ENCODE data around the gene FABP7.

Gene FABP7

GRCh38 chr6:122798099-122798641 is 18.7 kb downstream of the FABP7 start:
- peak; percentile 39 for DNase-seq (ENCODE audit: low spot score)

DNA sequence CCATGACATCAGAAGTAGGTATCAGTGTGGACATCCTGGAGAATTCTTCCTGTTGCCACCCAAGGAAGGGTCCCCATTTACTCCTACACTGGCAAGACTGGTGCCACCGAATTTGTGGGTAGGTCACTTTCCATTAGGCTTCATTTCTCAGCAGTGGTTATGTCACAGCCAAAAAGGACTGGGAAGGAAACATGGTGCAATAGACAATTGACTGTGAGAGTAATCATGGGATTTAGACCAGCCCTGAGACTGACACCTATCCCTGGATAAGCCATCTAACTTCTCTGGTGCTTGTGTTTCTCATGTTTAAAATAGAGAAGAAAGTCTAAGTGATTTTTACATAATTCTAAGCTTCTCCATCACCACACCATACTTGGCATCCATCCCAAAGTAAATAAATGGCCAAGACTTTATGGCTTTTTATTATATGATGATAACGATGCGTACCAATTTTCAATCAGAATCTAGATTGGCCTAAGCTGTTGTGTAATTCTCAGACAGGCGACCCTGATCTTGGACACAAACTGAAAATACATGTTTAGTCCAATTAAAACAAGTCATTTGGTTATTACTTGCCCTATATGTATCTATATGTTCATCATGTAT is 19.7 kb downstream of the FABP7 start:
- no peak for DNase-seq (ENCODE audit: low spot score)

GRCh38 chr6:122799916-122800686 is 20.6 kb downstream of the FABP7 start:
- no peak for DNase-seq (ENCODE audit: low spot score)

GRCh38 chr6:122800906-122801305 is 21.4 kb downstream of the FABP7 start:
- no peak for DNase-seq (ENCODE audit: low spot score)

- DNase-seq (ENCODE audit: low spot score), result no peak
Observed at GRCh38 chr6:122801397-122801796, 21.9 kb downstream of the FABP7 start.

- no peak for DNase-seq (ENCODE audit: low spot score)
Observed at GRCh38 chr6:122803171-122803661, 23.7 kb downstream of the FABP7 start.

DNA sequence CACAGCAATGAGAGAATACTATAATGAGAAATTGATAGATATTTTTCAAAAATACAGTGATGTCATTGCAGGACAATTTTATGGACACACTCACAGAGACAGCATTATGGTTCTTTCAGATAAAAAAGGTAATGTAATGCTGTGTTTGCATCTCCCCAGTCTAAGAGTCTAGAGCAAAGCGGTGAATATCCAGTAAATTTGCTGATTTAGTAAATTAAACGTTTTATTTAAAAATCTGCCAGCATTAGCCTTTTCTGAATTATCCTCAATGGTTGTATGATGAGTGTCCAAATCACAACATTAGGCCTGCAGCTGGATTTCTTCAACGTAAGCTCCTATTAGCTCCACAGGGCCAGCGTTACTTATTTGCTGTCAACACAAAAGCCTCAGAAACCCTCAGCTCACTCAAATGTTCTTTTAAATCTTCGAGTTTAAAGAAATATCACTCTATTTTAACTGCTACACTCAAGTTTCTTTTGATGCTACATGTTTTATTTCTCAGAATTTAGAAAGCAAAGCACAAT is 25.5 kb downstream of the FABP7 start:
- DNase-seq (ENCODE audit: low spot score), result no peak

DNA sequence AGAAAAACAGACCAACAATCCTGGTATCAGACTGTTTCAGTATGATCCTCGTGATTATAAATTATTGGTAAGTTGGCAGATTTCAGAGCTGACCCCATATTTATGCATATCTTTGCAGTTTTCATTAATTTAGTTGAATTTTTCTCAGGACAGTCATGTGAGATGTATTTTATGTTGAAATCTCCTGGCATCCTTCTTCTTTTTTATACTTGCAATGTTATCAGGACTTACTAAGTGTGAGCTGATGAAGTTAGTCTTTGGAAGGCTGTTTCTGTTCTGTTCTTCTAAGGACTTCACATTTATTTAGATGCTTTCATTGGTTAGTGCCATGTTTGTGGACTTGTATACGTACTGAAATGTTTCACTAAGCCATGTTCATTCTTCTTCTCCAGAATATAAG is 26.8 kb downstream of the FABP7 start:
- no peak for DNase-seq (ENCODE audit: low spot score)

GRCh38 chr6:122808121-122808885 is 28.8 kb downstream of the FABP7 start:
- no peak for DNase-seq (ENCODE audit: low spot score)

GRCh38 chr6:122809001-122809400 is 29.5 kb downstream of the FABP7 start:
- no peak for DNase-seq (ENCODE audit: low spot score)

GRCh38 chr6:122809691-122810090 is 30.2 kb downstream of the FABP7 start:
- DNase-seq (ENCODE audit: low spot score), result no peak

DNA sequence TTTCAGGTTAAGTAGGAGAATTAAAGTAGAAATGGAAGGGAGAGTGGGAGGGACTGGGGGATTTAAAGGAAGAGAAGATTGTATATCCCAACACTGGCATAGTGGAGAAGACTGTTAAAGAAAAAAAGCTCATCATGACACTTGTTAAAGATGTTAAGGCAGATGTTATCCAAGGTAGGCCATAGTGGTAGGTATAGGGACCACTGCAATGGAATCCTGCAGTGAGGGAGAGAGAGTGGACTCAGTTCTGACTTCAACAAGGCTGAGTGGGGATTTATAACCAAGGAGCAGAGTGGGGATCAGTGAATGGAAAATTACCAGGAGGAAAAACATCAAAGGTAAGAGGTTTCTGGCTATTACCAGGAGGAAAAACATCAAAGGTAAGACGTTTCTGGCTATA is 30.7 kb downstream of the FABP7 start:
- DNase-seq (ENCODE audit: low spot score), result no peak

- DNase-seq (ENCODE audit: low spot score), result no peak
Observed at GRCh38 chr6:122817358-122817757, 37.8 kb downstream of the FABP7 start.

- no peak for DNase-seq (ENCODE audit: low spot score)
Observed at GRCh38 chr6:122817766-122818165, 38.2 kb downstream of the FABP7 start.

DNA sequence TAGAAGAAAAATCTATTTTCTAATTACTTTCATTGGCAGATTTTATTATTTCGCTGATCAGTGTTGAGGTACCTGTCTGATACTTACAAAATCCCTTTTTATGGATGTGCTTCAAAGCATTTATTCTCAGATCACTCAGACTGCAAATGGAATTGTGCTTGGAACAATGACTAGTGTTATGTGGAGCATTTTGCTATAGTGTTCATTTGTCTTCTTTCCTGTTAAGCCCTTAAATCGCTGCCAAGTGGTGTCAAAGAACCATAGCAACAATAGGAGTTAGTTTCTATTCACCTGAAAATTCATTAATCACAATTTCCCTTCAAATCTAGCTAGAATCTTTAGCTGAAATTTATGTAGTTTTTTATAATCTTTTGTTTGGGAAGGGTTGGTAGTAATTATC is 39.4 kb downstream of the FABP7 start:
- DNase-seq (ENCODE audit: low spot score), result no peak

- no peak for DNase-seq (ENCODE audit: low spot score)
Observed at GRCh38 chr6:122821095-122821494, 41.6 kb downstream of the FABP7 start.

- no peak for DNase-seq (ENCODE audit: low spot score)
Observed at GRCh38 chr6:122825163-122825562, 45.6 kb downstream of the FABP7 start.

DNA sequence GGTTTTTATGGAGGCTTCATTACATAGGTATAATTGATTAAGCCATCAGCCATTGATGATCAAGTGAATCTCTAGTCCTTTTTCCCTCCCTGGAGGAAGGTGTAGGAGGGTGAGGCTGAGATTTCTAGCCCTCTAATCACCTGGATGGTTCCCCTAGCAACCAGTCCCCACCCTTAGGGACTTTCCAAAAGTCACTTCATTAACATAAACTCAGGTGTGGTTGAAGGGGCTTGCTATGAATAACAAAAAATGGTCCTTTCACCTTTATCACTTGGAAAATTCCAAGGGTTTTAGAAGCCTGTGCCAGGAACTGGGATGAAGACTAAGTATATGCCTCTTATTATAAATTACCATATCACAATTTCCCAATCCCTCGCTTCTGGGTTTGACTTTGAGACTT is 49.9 kb downstream of the FABP7 start:
- DNase-seq (ENCODE audit: low spot score), result no peak

GRCh38 chr6:122831511-122831910 is 52.0 kb downstream of the FABP7 start:
- DNase-seq (ENCODE audit: low spot score), result no peak

GRCh38 chr6:122832459-122832858 is 52.9 kb downstream of the FABP7 start:
- no peak for DNase-seq (ENCODE audit: low spot score)

GRCh38 chr6:122833021-122833491 is 53.5 kb downstream of the FABP7 start:
- no peak for DNase-seq (ENCODE audit: low spot score)
